SK-N-SH (cell line): ENCODE data around the gene CDH13. TPM values are rescaled to one million over a fixed set of nuclear protein-coding genes. Genes with fewer than 3 reads are reported as not detected.

Experiments used
- CTCF ChIA-PET: fragments of 300-600, 350-600 bp; formaldehyde crosslinking; extraction: SDS; loops from one replicate; lab custom pipeline; 2021; lab: Yijun Ruan, JAX
- POLR2A ChIA-PET: fragments of 350-600 bp; sonication (Branson Sonifier 250); formaldehyde crosslinking; extraction: SDS; loops from one replicate; lab custom pipeline; 2020; ENCODE audit warnings: antibody characterized with exemption, inconsistent platforms; lab: Yijun Ruan, JAX
- DNase-seq: peaks from one replicate; pipeline ENCODE4 v3.0.0; 2012
- H2AFZ ChIP-seq: fragments of 200-600 bp; sonication (generic); 2 replicates; pipeline ENCODE4 v1.8.1; 2016; ENCODE audit warnings: antibody characterized with exemption, mild to moderate bottlenecking, low read depth
- H3F3A ChIP-seq: fragments of 200-600 bp; sonication (generic); replicated peaks from 2 replicates; pipeline ENCODE3; 2016; ENCODE audit warnings: antibody characterized with exemption, mild to moderate bottlenecking; ENCODE audit not compliant: insufficient read depth
- H3K27ac ChIP-seq, 2 experiments: fragments of 200-500 bp in 1 of 2; fragments of 200-600 bp in 1 of 2; sonication (Bioruptor generic) in 1 of 2; sonication (generic), shearing (Covaris generic) in 1 of 2; 2 replicates each; pipeline versions ENCODE4 v1.5.1 to v1.6.1; 2014 to 2016; ENCODE audit warnings: low read depth in 2 of 2, inconsistent platforms in 1 of 2, low read length in 1 of 2, mild to moderate bottlenecking in 1 of 2, mixed read lengths in 1 of 2
- H3K27me3 ChIP-seq: fragments of 200-600 bp; sonication (generic), shearing (Covaris generic); 2 replicates; pipeline ENCODE4 v1.6.1; 2016; ENCODE audit warnings: mixed run types; ENCODE audit not compliant: insufficient read depth
- H3K36me3 ChIP-seq, 2 experiments: fragments of 200-500 bp in 1 of 2; fragments of 200-600 bp in 1 of 2; sonication (Bioruptor generic) in 1 of 2; sonication (generic) in 1 of 2; replicated peaks in 1 of 2; 2 replicates each; pipeline versions ENCODE3 to v1.5.1; 2014 to 2016; ENCODE audit warnings: low read length in 1 of 2, mild to moderate bottlenecking in 1 of 2; ENCODE audit not compliant: insufficient read depth in 2 of 2, control insufficient read depth in 1 of 2
- H3K4me1 ChIP-seq, 2 experiments: fragments of 200-500 bp in 1 of 2; fragments of 200-600 bp in 1 of 2; sonication (Bioruptor generic) in 1 of 2; sonication (generic), shearing (Covaris generic) in 1 of 2; 2 replicates each; pipeline versions ENCODE4 v1.5.1 to v1.6.1; 2014 to 2016; ENCODE audit warnings: low read depth in 1 of 2, low read length in 1 of 2, mixed run types in 1 of 2; ENCODE audit not compliant: insufficient read depth in 2 of 2, control insufficient read depth in 1 of 2
- H3K4me2 ChIP-seq: fragments of 200-600 bp; sonication (generic), shearing (Covaris generic); 2 replicates; pipeline ENCODE4 v1.6.1; 2017; ENCODE audit warnings: mixed run types
- H3K4me3 ChIP-seq, 2 experiments: fragments of 200-500 bp in 1 of 2; fragments of 200-600 bp in 1 of 2; sonication (Bioruptor generic) in 1 of 2; sonication (generic), shearing (Covaris generic) in 1 of 2; 2 replicates each; pipeline versions ENCODE4 v1.5.1 to v1.8.1; 2014 to 2016; ENCODE audit warnings: low read depth in 2 of 2, inconsistent platforms in 1 of 2, low read length in 1 of 2, mild to moderate bottlenecking in 1 of 2, mixed read lengths in 1 of 2, moderate library complexity in 1 of 2
- H3K79me2 ChIP-seq: fragments of 200-600 bp; sonication (generic); 2 replicates; pipeline ENCODE4 v1.8.1; 2017; ENCODE audit warnings: mild to moderate bottlenecking; ENCODE audit not compliant: insufficient read depth
- H3K9ac ChIP-seq: fragments of 200-600 bp; sonication (generic); 2 replicates; pipeline ENCODE4 v1.6.1; 2017; ENCODE audit warnings: mixed run types
- H3K9me2 ChIP-seq: fragments of 200-600 bp; sonication (generic); 2 replicates; pipeline ENCODE4 v1.6.1; 2017; ENCODE audit warnings: mixed run types
- H3K9me3 ChIP-seq: fragments of 200-600 bp; sonication (generic); 2 replicates; pipeline ENCODE4 v1.6.1; 2017; ENCODE audit warnings: mixed run types, mild to moderate bottlenecking, moderate library complexity
- H4K20me1 ChIP-seq: fragments of 200-600 bp; sonication (generic); 2 replicates; pipeline ENCODE4 v1.6.1; 2017; ENCODE audit warnings: mild to moderate bottlenecking, mixed run types; ENCODE audit not compliant: insufficient read depth
- ELF1 ChIP-seq: IDR thresholded peaks from 2 replicates; pipeline ENCODE4 v1.4.0; 2012
- EZH2phosphoT487 ChIP-seq: fragments of 200-600 bp; sonication (generic); IDR thresholded peaks from 2 replicates; pipeline ENCODE4 v1.6.1; 2017; ENCODE audit warnings: low read depth, mixed run types, mild to moderate bottlenecking, antibody characterized with exemption, moderate library complexity, borderline replicate concordance
- FOSL2 ChIP-seq: IDR thresholded peaks from 2 replicates; pipeline ENCODE4 v1.4.0; 2012; ENCODE audit warnings: low read depth, mild to moderate bottlenecking, moderate library complexity, borderline replicate concordance
- FOXJ3 ChIP-seq: sonication (generic); formaldehyde crosslinking; IDR thresholded peaks from 2 replicates; pipeline ENCODE4 v1.5.1; 2020; ENCODE audit warnings: mild to moderate bottlenecking, missing genetic modification reagents
- GABPA ChIP-seq: IDR thresholded peaks from 2 replicates; pipeline ENCODE4 v1.4.0; 2012; ENCODE audit warnings: low read depth, mild to moderate bottlenecking
- MAX ChIP-seq: IDR thresholded peaks from 2 replicates; pipeline ENCODE4 v1.4.0; 2012; ENCODE audit warnings: low read depth
- MXI1 ChIP-seq: IDR thresholded peaks from 2 replicates; pipeline ENCODE4 v1.6.1; 2012; ENCODE audit warnings: mild to moderate bottlenecking, low read depth, low read length, improper control_type of control experiment
- NRF1 ChIP-seq: IDR thresholded peaks from 2 replicates; pipeline ENCODE4 v1.6.1; 2012; ENCODE audit warnings: low read depth, mild to moderate bottlenecking, low read length
- RFX5 ChIP-seq: IDR thresholded peaks from 2 replicates; pipeline ENCODE4 v1.6.1; 2012; ENCODE audit warnings: mild to moderate bottlenecking, improper control_type of control experiment, low read length
- RXRA ChIP-seq: IDR thresholded peaks from 2 replicates; pipeline ENCODE4 v1.4.0; 2012; ENCODE audit warnings: low read depth, mild to moderate bottlenecking, borderline replicate concordance
- SIN3A ChIP-seq: IDR thresholded peaks from 2 replicates; pipeline ENCODE4 v1.6.1; 2012; ENCODE audit warnings: low read depth, mild to moderate bottlenecking, low read length, moderate library complexity, borderline replicate concordance
- TAF1 ChIP-seq: IDR thresholded peaks from 2 replicates; pipeline ENCODE4 v1.6.1; 2012; ENCODE audit warnings: low read depth, mild to moderate bottlenecking, low read length, moderate library complexity, borderline replicate concordance
- TCF12 ChIP-seq: IDR thresholded peaks from 2 replicates; pipeline ENCODE4 v1.4.0; 2012
- TEAD4 ChIP-seq: IDR thresholded peaks from 2 replicates; pipeline ENCODE4 v1.4.0; 2012; ENCODE audit warnings: mild to moderate bottlenecking, borderline replicate concordance; ENCODE audit not compliant: insufficient read depth
- YY1 ChIP-seq: IDR thresholded peaks from 2 replicates; pipeline ENCODE4 v1.4.0; 2012; ENCODE audit warnings: low read depth, mild to moderate bottlenecking
- WGBS: methylation state at CpG from one replicate; pipeline ENCODE4 v1.1.6; 2017; ENCODE audit warnings: low lambda C conversion rate; 5-methylcytosine and 5-hydroxymethylcytosine counted together
- polyA plus RNA-seq, 3 experiments: library from polyadenylated mRNA; depleted of rRNA; stranded (reverse); fragments of >200 nt; gene quantifications; 2 replicates each; pipeline ENCODE4 v1.2.3, GENCODE V29; 2012
- TF ChIP-seq, protein P1 (sequence below): fragments of 200-600 bp; sonication (generic); IDR thresholded peaks from 2 replicates; pipeline ENCODE4 v1.6.1; 2017; ENCODE audit warnings: antibody characterized with exemption, mild to moderate bottlenecking, moderate library complexity
- TF ChIP-seq, protein P2 (sequence below): fragments of 150-350 bp; IDR thresholded peaks from 2 replicates; pipeline ENCODE4 v1.6.1; 2017; ENCODE audit warnings: antibody characterized with exemption, low read length, low read depth, borderline replicate concordance

The CDH13 gene
- polyA plus RNA-seq, 1 of the 3 experiments (the other 2 are of a cell fraction): 93.0 TPM

DNA sequence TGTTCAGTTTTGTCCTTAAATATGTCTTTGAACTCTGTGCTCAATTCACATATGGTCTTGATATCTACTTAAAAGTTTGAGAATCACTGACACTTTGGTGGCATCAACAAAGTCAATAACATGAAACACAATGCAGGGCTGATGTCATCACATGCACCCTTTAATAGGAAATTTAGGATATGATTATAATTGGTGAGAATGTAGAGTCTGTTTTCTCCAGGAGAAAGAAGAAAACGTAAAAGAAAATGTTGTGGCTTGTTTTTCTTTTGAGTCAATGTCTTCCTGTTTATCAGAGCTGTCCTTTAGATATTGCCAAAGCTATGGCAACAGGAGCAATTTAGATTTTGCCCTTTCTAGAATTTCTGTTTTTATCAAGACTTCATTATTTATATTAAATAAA is 396.9 kb downstream of the CDH13 start:
- H3K4me2 ChIP-seq: no peak overlapping the region
- H3K27ac ChIP-seq: peak overlapping the region in 1 of 2 experiments; percentile 25; a peak in 1 of 4 replicates
- H3K9ac ChIP-seq: no peak overlapping the region
- CTCF ChIA-PET: no interaction called here
- H3K9me3 ChIP-seq: no peaks in the 10 kb centered on the region
- no peak overlapping the region for H3K4me3 ChIP-seq
- H3K4me1 ChIP-seq: no peaks in the 10 kb centered on the region
- no peaks in the 10 kb centered on the region for H3K79me2 ChIP-seq
- H2AFZ ChIP-seq: no peak overlapping the region
- no peaks in the 10 kb centered on the region for H3K27me3 ChIP-seq
- H4K20me1 ChIP-seq: no peaks in the 10 kb centered on the region
- no peaks in the 10 kb centered on the region for H3K36me3 ChIP-seq
- TF ChIP-seq RXRA (no peak), NRF1 (no peak), TAF1 (no peak), GABPA (no peak), ELF1 (no peak), FOSL2 (no peak), SIN3A (no peak), MAX (no peak), MXI1 (no peak), EZH2phosphoT487 (no peak), YY1 (no peak)
- TF ChIP-seq, protein P1, sequence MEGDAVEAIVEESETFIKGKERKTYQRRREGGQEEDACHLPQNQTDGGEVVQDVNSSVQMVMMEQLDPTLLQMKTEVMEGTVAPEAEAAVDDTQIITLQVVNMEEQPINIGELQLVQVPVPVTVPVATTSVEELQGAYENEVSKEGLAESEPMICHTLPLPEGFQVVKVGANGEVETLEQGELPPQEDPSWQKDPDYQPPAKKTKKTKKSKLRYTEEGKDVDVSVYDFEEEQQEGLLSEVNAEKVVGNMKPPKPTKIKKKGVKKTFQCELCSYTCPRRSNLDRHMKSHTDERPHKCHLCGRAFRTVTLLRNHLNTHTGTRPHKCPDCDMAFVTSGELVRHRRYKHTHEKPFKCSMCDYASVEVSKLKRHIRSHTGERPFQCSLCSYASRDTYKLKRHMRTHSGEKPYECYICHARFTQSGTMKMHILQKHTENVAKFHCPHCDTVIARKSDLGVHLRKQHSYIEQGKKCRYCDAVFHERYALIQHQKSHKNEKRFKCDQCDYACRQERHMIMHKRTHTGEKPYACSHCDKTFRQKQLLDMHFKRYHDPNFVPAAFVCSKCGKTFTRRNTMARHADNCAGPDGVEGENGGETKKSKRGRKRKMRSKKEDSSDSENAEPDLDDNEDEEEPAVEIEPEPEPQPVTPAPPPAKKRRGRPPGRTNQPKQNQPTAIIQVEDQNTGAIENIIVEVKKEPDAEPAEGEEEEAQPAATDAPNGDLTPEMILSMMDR: no peak
- TF ChIP-seq, protein P2, sequence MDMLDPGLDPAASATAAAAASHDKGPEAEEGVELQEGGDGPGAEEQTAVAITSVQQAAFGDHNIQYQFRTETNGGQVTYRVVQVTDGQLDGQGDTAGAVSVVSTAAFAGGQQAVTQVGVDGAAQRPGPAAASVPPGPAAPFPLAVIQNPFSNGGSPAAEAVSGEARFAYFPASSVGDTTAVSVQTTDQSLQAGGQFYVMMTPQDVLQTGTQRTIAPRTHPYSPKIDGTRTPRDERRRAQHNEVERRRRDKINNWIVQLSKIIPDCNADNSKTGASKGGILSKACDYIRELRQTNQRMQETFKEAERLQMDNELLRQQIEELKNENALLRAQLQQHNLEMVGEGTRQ: no peak
- no peak for DNase-seq
- POLR2A ChIA-PET: no interaction called here
- no peaks in the 10 kb centered on the region for H3K9me2 ChIP-seq
- WGBS: 28% methylated on average over 1 of the region's 1 CpG
- no peaks in the 10 kb centered on the region for H3F3A ChIP-seq

DNA sequence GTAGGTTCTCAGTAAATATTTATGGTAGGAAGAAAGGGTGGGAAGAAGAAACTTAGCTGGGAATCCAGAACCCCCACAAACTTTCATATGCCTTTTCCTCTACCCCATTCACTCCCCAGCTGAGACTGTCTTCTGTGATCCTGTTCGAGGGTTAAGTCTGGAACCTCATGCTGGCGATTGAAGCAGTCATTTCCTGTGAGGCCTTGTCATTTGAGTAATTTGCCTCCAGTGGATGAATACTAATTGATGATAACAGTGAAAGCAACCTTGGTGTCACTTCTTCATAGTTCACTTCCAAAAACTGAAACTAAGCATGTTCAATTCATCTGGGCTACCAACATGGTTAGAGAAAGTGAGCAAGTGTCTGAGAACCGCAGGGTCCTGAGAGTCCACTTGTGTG is 401.2 kb downstream of the CDH13 start:
- CTCF ChIA-PET: no interaction called here
- H3F3A ChIP-seq: no peaks in the 10 kb centered on the region

More for the DNA sequence above, 401.2 kb downstream of the CDH13 start:
- no peaks in the 10 kb centered on the region for H3K27me3 ChIP-seq
- 19% methylated on average over 3 of the region's 3 CpGs for WGBS
- TF ChIP-seq FOSL2 (no peak), FOXJ3 (CRISPR knock-in tag) (no peak), SIN3A (no peak), TEAD4 (no peak), RFX5 (no peak), MXI1 (no peak), TCF12 (no peak), NRF1 (no peak)
- TF ChIP-seq, protein P2: no peak
- no peaks in the 10 kb centered on the region for H3K9me2 ChIP-seq
- no peak overlapping the region for H2AFZ ChIP-seq
- DNase-seq: no peak
- H4K20me1 ChIP-seq: no peaks in the 10 kb centered on the region
- no peaks in the 10 kb centered on the region for H3K79me2 ChIP-seq
- no peak overlapping the region for H3K9ac ChIP-seq
- H3K4me1 ChIP-seq: no peaks in the 10 kb centered on the region
- H3K4me3 ChIP-seq: no peak overlapping the region
- H3K4me2 ChIP-seq: no peak overlapping the region
- no peaks in the 10 kb centered on the region for H3K9me3 ChIP-seq
- POLR2A ChIA-PET: no interaction called here
- no peak overlapping the region for H3K27ac ChIP-seq
- H3K36me3 ChIP-seq: no peaks in the 10 kb centered on the region
